Gastroesophageal sphincter (tissue), 3 donors: ENCODE measurements around the gene PHF2.

ENCODE experiments used
- CTCF ChIP-seq, 4 experiments: fragments of 200-600 bp in 2 of 4; fragments of 450-650 bp in 2 of 4; sonication (generic) in 1 of 4; IDR thresholded peaks; one replicate each; pipeline ENCODE4 v1.5.1; 2017 to 2019; ENCODE audit warnings: antibody characterized with exemption in 4 of 4, mild to moderate bottlenecking in 2 of 4, moderate library complexity in 2 of 4
- EP300 ChIP-seq: sonication (generic); formaldehyde crosslinking; IDR thresholded peaks from one replicate; pipeline ENCODE4 v1.6.1; 2017; ENCODE audit warnings: antibody characterized with exemption, mild to moderate bottlenecking
- POLR2A ChIP-seq, 2 donors: fragments of 450-650 bp; IDR thresholded peaks; one replicate each; pipeline ENCODE4 v1.6.1; 2017; ENCODE audit warnings: antibody characterized with exemption in 2 of 2, mild to moderate bottlenecking in 2 of 2, moderate library complexity in 1 of 2

- TF ChIP-seq CTCF (IDR thresholded peaks at IDR 0.05) = no peak
- TF ChIP-seq POLR2A (IDR thresholded peaks at IDR 0.05) = no peak
- no peak for TF ChIP-seq EP300
Measured at GRCh38 chr9:93546356-93546755, 30.0 kb upstream of the PHF2 start.
